Neural crest cell (in vitro differentiated cells): Measurements from ENCODE around the gene SQOR. TPM values are rescaled to one million over a fixed set of nuclear protein-coding genes. Genes with fewer than 3 reads are reported as not detected.

ENCODE experiments used
- DNase-seq: peaks from one replicate; pipeline ENCODE4 v3.0.0; 2021; ENCODE audit warnings: low read depth, mixed read lengths, low spot score
- H3K27ac Mint-ChIP-seq: one replicate; pipeline ENCODE4 v1.8.0; 2021; ENCODE audit warnings: mild to moderate bottlenecking, mixed read lengths; ENCODE audit not compliant: unreplicated experiment
- H3K27me3 Mint-ChIP-seq: 2 replicates; pipeline ENCODE4 v1.8.0; 2021; ENCODE audit warnings: low read depth, mild to moderate bottlenecking, mixed read lengths
- H3K36me3 Mint-ChIP-seq: 2 replicates; pipeline ENCODE4 v1.8.0; 2021; ENCODE audit warnings: low read depth, mild to moderate bottlenecking, mixed read lengths
- H3K4me1 Mint-ChIP-seq: 2 replicates; pipeline ENCODE4 v1.8.0; 2021; ENCODE audit warnings: mixed read lengths
- H3K4me3 Mint-ChIP-seq: one replicate; pipeline ENCODE4 v1.8.0; 2021; ENCODE audit warnings: mild to moderate bottlenecking, mixed read lengths
- H3K9me3 Mint-ChIP-seq: 2 replicates; pipeline ENCODE4 v1.8.0; 2021; ENCODE audit warnings: mixed read lengths
- total RNA-seq: library from RNA; stranded (reverse); gene quantifications from 2 replicates; pipeline ENCODE4 v1.2.1, GENCODE V29; 2021
- TF ChIP-seq, protein P1 (sequence below): fragments of 200-600 bp; sonication (generic); conservative IDR thresholded peaks from 2 replicates; pipeline ENCODE4 v1.5.0; 2021; ENCODE audit warnings: antibody characterized with exemption, mild to moderate bottlenecking

SQOR gene
- total RNA-seq, 1 donor from 2014 or later: not detected

DNA sequence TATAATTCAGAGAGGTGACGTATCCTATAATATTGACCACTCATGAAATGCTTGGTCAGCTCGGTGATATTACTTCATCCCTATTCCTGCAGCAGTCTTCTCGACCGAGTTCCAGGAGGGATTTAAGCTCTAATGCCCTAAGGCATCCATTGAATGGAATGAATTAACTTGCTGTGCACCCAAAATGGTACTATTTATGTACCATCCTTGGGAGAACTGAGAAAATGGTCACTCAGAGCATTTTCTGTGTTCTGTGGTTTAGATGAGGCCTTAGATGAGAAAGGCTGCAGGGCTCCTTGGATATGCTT, 47.0 kb upstream of the SQOR start:
- H3K27me3 Mint-ChIP-seq: no peaks in the 10 kb centered on the region
- TF ChIP-seq, protein P1, sequence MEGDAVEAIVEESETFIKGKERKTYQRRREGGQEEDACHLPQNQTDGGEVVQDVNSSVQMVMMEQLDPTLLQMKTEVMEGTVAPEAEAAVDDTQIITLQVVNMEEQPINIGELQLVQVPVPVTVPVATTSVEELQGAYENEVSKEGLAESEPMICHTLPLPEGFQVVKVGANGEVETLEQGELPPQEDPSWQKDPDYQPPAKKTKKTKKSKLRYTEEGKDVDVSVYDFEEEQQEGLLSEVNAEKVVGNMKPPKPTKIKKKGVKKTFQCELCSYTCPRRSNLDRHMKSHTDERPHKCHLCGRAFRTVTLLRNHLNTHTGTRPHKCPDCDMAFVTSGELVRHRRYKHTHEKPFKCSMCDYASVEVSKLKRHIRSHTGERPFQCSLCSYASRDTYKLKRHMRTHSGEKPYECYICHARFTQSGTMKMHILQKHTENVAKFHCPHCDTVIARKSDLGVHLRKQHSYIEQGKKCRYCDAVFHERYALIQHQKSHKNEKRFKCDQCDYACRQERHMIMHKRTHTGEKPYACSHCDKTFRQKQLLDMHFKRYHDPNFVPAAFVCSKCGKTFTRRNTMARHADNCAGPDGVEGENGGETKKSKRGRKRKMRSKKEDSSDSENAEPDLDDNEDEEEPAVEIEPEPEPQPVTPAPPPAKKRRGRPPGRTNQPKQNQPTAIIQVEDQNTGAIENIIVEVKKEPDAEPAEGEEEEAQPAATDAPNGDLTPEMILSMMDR: no peak
- peak overlapping the region; percentile 100 for H3K27ac Mint-ChIP-seq

DNA sequence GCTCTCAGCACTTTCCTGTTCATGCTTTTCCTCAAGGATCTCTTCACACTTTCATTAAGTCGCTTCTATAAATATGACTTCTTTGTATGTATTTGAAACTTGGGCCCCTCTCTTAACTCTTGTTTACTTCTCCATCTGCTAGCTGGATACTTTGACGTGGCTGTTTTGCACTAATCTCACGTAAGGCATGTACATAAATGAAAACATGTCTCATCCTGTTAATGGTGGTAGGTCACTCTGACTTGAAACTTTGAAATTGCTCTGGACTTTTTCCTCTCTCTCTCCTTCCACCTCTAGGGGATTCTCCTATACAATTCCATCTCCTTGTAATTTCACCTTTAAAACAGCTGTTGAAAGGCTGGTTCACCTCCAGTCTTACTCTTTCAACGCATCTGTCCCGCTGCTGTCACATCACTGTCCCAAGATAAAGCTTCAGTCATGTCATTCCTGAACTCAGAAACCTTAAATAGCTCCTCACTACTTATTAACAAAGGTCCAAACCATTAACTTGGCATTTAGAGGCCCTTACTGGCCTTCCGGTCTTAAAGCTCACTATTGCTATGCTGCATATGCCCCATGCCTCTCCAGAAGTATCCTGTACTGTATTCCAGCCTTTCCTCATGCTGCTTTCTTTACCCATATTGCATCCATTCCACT, 46.5 kb upstream of the SQOR start:
- Mint-ChIP-seq H3K27me3 (no peaks in the 10 kb centered on the region), H3K27ac (peak overlapping the region; percentile 100), H3K4me1 (peaks cover 30% of the 10 kb centered on the region), H3K4me3 (peak overlapping the region; percentile 100), H3K36me3 (peaks cover 1% of the 10 kb centered on the region), H3K9me3 (no peaks in the 10 kb centered on the region)
- DNase-seq: no peak
- TF ChIP-seq, protein P1: no peak

More for the DNA sequence above, 47.0 kb upstream of the SQOR start:
- H3K4me3 Mint-ChIP-seq: peak overlapping the region; percentile 100
- H3K4me1 Mint-ChIP-seq: peaks cover 30% of the 10 kb centered on the region
- DNase-seq: no peak
- no peaks in the 10 kb centered on the region for H3K36me3 Mint-ChIP-seq
- H3K9me3 Mint-ChIP-seq: no peaks in the 10 kb centered on the region

DNA sequence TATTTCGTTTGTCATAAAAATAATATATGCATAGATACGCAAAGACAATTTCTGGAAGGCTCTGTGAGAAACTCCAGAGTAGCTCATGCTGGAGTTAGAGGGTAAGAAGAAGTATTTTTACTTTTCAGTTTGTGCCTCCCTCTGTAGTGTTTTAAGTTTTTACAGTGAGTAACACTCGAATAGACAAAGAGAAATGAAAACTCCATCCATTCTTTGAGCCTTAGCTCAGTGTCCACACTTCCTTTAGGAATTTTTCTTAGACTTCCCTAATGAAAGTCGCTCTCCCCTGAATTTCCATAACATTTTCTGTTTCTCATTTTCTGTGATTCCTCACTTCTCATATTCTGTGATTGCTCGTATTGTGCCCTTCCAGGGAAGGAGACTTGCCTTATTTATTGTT, 45.6 kb upstream of the SQOR start:
- Mint-ChIP-seq H3K9me3 (no peaks in the 10 kb centered on the region), H3K4me3 (peak overlapping the region; percentile 100), H3K4me1 (peaks cover 30% of the 10 kb centered on the region), H3K27ac (no peak overlapping the region), H3K36me3 (peaks cover 7% of the 10 kb centered on the region), H3K27me3 (no peaks in the 10 kb centered on the region)
- no peak for DNase-seq
- TF ChIP-seq, protein P1: no peak

DNA sequence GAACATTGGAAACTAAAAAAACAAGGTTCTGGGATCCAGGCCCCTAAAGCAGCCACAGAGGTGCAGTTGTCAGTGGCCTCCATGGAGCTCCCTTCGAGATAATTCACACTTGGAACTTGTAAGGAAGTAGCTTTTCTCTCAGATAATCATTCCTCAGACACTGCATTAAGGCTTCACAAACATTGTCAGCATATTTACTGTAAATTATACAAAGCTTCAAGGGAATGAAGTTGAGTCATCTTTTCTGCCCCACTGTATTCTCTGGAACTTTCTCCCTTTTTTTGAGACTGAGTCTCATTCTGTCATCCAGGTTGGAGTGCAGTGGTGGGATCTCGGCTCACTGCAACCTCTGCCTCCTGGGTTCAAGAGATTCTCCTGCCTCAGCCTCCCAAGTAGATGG, 40.5 kb upstream of the SQOR start:
- Mint-ChIP-seq H3K9me3 (peaks cover 4% of the 10 kb centered on the region), H3K36me3 (peaks cover 33% of the 10 kb centered on the region), H3K27ac (no peak overlapping the region), H3K4me1 (peaks cover 3% of the 10 kb centered on the region), H3K27me3 (no peaks in the 10 kb centered on the region), H3K4me3 (no peak overlapping the region)
- no peak for DNase-seq
- TF ChIP-seq, protein P1: no peak

DNA sequence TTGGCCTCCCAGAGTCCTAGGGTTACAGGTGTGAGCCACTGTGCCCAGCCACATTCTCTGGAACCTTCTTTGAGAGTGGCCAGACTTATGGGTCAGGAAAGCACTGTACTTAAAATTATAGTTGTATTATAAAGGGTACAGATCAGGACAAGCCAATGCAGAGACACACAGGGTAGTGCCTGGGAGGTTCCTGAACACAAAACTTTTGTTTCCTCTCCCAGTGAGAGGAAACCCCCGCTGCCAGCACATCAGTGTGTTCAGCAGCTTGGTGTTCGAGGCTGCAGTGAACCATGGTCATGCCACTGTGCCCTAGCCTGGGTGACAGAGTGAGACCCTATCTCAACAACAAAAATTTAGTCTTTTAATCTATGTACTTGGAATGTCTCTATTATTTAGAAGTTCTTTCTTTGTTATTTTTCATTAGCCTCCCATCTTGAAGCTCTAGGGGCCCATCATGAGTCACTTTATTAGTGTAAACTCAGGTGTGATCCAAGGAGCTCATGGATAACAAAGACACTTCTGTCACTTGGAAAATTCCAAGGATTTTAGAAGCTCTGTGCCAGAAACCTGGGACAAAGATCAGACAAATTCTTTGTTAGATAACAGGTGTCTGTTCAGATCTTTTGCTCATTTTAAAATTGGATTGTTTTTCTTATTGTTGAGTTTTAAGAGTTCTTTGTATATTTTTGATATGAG, 39.8 kb upstream of the SQOR start:
- Mint-ChIP-seq H3K27me3 (no peaks in the 10 kb centered on the region), H3K4me3 (no peak overlapping the region), H3K36me3 (peaks cover 33% of the 10 kb centered on the region), H3K27ac (no peak overlapping the region), H3K9me3 (peaks cover 4% of the 10 kb centered on the region), H3K4me1 (no peaks in the 10 kb centered on the region)
- no peak for DNase-seq
- TF ChIP-seq, protein P1: no peak
